Measurements from ENCODE around the gene RBMX.

Gene RBMX

DNA sequence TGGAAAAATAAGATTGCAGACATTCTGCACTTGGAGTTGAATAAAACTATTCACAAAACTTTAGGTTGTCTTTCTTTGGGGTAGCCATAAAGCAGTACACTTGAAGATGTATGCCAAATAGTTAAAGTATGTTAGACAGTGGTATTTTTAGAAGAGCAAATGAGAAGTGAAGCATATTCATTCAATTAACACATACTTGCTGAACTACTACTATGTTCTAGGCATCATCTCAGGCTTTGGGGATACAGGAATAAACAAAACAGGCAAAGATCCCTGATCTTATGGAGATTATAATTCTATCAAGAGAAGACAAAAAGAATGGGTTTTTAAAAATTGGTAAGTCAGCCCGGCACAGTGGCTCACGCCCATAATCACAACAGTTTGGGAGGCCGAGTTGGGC is 29.0 kb downstream of the RBMX start:
- Histone ChIP-seq H4K20me1 (0 out of 2 replicates have a peak, but pooled peaks cover 17% of the 10 kb centered on the region), H3K27ac (no peak overlapping the region), H3K4me2 (no peak overlapping the region), H3K4me1 (no peaks in the 10 kb centered on the region), H3K4me3 (no peak overlapping the region), H3K9ac (no peak overlapping the region), H3K36me3 (peaks cover 40% of the 10 kb centered on the region), H3K27me3 (peaks cover 36% of the 10 kb centered on the region), H3K9me3 (no peaks in the 10 kb centered on the region)
- TF ChIP-seq Cebpa-rat (IDR thresholded peaks at IDR 0.05), result no peak

DNA sequence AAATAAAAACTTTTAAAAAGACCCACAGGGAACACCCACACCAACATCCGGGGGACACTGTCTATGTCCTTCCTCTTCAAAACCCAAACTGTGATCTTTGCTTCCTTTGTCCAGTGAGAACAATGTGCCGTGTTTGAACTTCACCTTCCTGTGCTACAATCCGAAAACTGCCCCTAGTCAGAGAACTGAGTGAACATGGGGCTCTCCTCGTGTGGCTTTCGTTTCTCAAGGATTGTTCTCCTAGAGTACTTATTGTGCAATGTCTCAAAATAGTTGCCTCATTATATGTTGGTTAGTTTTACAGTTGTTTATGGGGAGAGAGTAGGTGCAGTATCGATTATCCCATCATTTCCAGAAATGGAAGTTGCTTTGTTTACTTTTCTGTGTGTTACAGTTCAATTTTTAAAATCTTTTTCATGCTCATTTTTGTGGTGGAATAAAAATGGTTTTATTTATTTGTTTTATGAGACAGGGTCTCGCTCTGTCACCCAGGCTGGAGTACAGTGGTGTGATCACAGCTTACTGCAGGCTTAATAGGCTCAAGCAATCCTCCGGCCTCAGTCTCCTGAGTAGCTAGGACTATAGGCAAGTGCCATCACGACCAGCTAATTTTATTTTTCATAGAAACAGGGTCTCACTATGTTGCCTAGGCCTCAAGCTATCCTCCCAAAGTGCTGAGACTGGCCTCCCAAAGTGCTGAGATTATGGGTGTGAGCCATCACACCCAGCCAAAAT is 29.9 kb downstream of the RBMX start:
- Histone ChIP-seq H3K27me3 (peaks cover 36% of the 10 kb centered on the region), H3K27ac (no peak overlapping the region), H4K20me1 (0 out of 2 replicates have a peak, but pooled peaks cover 8% of the 10 kb centered on the region), H3K9ac (no peak overlapping the region), H3K9me3 (no peaks in the 10 kb centered on the region), H3K4me2 (no peak overlapping the region), H3K36me3 (peaks cover 41% of the 10 kb centered on the region), H3K4me3 (no peak overlapping the region), H3K4me1 (no peaks in the 10 kb centered on the region)
- TF ChIP-seq Cebpa-rat (IDR thresholded peaks at IDR 0.05), result no peak

DNA sequence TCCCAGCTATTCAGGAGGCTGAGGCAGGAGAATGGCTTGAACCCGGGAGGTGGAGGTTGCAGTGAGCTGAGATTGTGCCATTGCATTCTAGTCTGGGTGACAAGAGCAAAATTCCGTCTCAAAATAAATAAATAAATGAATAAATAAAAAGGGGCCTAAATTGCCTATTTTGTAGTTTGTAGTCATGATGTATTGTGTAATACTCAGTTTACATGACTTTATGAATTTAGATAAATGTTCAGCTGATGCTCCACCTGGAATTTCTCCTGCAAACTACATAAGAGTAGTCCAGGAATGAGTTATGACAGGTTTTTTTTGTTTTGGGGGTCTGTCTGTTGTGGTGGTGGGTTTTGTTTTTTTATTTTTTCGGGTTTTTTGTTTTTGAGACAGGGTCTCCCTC is 31.1 kb downstream of the RBMX start:
- Histone ChIP-seq H3K4me3 (no peak overlapping the region), H3K9me3 (no peaks in the 10 kb centered on the region), H3K27ac (no peak overlapping the region), H3K9ac (no peak overlapping the region), H3K4me2 (no peak overlapping the region), H4K20me1 (0 out of 2 replicates have a peak, but pooled peaks cover 6% of the 10 kb centered on the region), H3K36me3 (peaks cover 47% of the 10 kb centered on the region), H3K4me1 (no peaks in the 10 kb centered on the region), H3K27me3 (peaks cover 40% of the 10 kb centered on the region)
- TF ChIP-seq Cebpa-rat (IDR thresholded peaks at IDR 0.05), result no peak

DNA sequence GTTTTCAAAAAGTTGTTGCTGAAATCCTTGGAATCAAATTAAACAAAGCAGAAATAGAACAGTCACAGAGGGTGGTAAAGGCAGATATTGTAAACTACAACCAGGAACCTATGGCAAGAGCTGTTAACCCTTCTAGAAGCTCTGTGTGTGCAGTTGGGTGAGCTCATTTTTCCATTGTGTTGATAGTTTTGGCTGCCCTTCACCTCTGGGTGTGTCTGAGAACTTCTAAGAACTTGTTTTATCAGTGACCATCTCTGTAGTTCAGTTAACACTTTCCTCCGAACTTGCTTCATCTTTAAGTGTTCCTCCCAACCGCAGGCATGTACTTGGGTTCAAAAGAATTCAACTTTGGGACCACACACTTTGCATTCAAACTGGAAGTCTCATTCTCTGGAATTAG is 32.7 kb downstream of the RBMX start:
- Histone ChIP-seq H3K27ac (no peak overlapping the region), H3K27me3 (peaks cover 34% of the 10 kb centered on the region), H3K9me3 (no peaks in the 10 kb centered on the region), H3K9ac (no peak overlapping the region), H3K4me2 (no peak overlapping the region), H3K36me3 (peaks cover 40% of the 10 kb centered on the region), H3K4me1 (no peaks in the 10 kb centered on the region), H3K4me3 (no peak overlapping the region), H4K20me1 (no peaks in the 10 kb centered on the region)
- TF ChIP-seq Cebpa-rat (IDR thresholded peaks at IDR 0.05), result no peak

DNA sequence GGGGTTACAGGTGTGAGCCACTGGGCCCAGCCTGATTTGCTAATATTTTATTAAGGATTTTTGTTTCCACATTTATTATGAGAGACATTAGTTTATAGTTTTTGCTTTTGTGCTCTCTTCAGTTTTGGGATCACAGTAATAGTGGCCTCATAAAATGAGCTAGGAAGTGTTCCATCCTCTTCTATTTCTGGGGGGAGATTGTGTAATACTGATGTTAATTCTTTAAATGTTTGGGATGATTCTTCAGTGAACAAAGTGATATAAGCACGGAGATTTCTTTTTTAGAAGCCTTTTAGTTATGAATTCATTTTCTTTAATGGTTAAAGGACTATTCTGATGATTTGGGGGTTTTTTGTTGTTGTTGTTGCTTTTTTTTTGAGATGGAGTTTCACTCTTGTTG is 41.3 kb downstream of the RBMX start:
- Histone ChIP-seq H3K36me3 (peaks cover 11% of the 10 kb centered on the region; the same call in 1 of the 2 replicates), H3K9me3 (no peaks in the 10 kb centered on the region), H3K4me1 (no peaks in the 10 kb centered on the region), H3K4me3 (no peak overlapping the region), H3K27me3 (peaks cover 29% of the 10 kb centered on the region), H3K27ac (no peak overlapping the region), H3K4me2 (no peak overlapping the region), H4K20me1 (no peaks in the 10 kb centered on the region), H3K9ac (no peak overlapping the region)
- no peak for TF ChIP-seq Cebpa-rat (IDR thresholded peaks at IDR 0.05)

DNA sequence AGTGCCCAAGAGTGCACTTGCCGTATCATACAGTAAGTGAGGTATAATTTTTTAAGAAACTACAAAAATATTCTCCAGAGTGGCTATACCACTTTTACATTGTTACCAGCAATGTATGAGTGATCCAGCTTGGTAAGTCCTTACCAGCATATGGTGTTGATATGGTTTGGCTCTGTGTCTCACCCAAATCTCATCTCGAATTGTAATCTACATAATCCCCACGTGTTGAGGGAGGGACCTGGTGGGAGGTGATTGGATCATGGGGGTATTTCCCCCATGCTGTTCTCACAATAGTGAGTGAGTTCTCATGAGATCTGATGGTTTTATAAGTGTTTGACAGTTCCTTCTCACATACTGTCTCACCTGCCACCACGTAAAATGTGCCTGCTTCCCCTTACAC is 44.8 kb downstream of the RBMX start:
- H3K4me3 ChIP-seq, result no peak overlapping the region
- H3K27ac ChIP-seq, result no peak overlapping the region
- H4K20me1 ChIP-seq, result no peaks in the 10 kb centered on the region
- H3K4me1 ChIP-seq, result no peaks in the 10 kb centered on the region
- H3K9me3 ChIP-seq, result no peaks in the 10 kb centered on the region
- H3K9ac ChIP-seq, result no peak overlapping the region
- no peak overlapping the region for H3K4me2 ChIP-seq
- TF ChIP-seq Cebpa-rat (IDR thresholded peaks at IDR 0.05), result no peak
- H3K27me3 ChIP-seq, result peaks cover 39% of the 10 kb centered on the region
- no peaks in the 10 kb centered on the region for H3K36me3 ChIP-seq

DNA sequence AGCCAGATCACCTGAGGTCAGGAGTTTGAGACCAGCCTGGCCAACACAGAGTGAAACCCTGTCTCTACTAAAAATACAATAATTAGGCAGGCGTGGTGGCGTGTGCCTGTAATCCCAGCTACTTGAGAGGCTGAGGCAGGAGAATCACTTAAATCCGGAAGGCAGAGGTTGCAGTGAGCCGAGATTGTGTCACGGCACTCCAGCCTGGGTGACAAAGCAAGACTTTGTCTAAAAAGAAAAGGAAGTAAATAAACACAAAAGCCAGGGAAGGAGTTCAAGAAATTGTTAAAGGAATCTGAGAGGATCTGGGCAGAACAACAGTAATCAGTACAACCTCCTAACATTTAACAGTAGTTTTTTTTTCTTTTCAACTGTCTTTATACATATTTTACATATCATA is 51.1 kb downstream of the RBMX start:
- H3K27me3 ChIP-seq, result peaks cover 45% of the 10 kb centered on the region
- 0 out of 2 replicates have a peak overlapping the region, but pooled peaks have one; percentile 40 for H3K4me2 ChIP-seq
- H3K36me3 ChIP-seq, result no peaks in the 10 kb centered on the region
- no peak for TF ChIP-seq Cebpa-rat (IDR thresholded peaks at IDR 0.05)
- no peak overlapping the region for H3K4me3 ChIP-seq
- H3K9ac ChIP-seq, result no peak overlapping the region
- H3K4me1 ChIP-seq, result peaks cover 11% of the 10 kb centered on the region
- H3K9me3 ChIP-seq, result no peaks in the 10 kb centered on the region
- H4K20me1 ChIP-seq, result no peaks in the 10 kb centered on the region
- no peak overlapping the region for H3K27ac ChIP-seq

DNA sequence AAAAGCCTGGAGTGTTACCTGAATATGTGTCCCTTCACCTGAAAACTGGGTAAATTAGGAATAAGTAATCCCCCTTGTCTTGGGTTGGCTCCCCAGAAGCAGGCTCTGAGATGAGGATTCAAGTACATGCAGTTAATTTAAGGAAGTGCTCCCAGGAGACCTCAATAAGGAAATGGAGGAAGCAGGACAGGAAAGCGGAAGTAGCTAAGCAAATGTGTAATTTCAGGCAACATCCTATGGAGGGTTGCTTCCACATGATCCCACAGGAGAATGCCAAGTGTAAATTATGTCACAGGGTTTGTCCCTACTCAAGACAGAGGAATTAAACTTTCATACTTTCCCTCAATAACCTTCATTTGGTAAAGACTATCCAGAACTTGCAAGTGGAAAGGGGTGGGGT is 51.7 kb downstream of the RBMX start:
- Histone ChIP-seq H3K9me3 (no peaks in the 10 kb centered on the region), H3K4me1 (peaks cover 11% of the 10 kb centered on the region), H3K9ac (no peak overlapping the region), H3K4me3 (no peak overlapping the region), H3K27me3 (peaks cover 45% of the 10 kb centered on the region), H3K36me3 (no peaks in the 10 kb centered on the region), H3K27ac (no peak overlapping the region), H3K4me2 (peak overlapping the region; percentile 40), H4K20me1 (no peaks in the 10 kb centered on the region)
- no peak for TF ChIP-seq Cebpa-rat (IDR thresholded peaks at IDR 0.05)

DNA sequence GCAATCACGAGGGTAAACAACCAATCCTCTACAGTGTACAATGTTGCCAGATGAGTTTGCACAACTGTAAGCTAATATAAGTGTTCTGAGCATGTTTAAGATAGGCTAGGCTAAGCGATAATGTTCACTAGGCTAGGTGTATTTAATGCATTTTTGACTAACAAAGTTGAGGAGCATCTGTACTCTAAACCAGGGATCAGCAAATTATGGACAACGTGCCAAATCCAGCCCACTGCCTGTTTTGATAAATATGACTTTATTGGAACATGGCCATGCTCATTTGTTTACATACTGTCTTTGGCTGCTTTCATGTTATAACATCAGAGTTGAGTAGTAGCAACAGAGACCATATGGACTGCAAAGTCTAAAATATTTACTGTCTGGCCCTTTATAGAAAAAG is 53.5 kb downstream of the RBMX start:
- no peak overlapping the region for H3K27ac ChIP-seq
- peaks cover 11% of the 10 kb centered on the region for H3K4me1 ChIP-seq
- H3K27me3 ChIP-seq, result peaks cover 51% of the 10 kb centered on the region
- H4K20me1 ChIP-seq, result no peaks in the 10 kb centered on the region
- no peak for TF ChIP-seq Cebpa-rat (IDR thresholded peaks at IDR 0.05)
- no peak overlapping the region for H3K9ac ChIP-seq
- H3K4me3 ChIP-seq, result no peak overlapping the region
- H3K36me3 ChIP-seq, result no peaks in the 10 kb centered on the region
- no peak overlapping the region for H3K4me2 ChIP-seq
- H3K9me3 ChIP-seq, result no peaks in the 10 kb centered on the region

DNA sequence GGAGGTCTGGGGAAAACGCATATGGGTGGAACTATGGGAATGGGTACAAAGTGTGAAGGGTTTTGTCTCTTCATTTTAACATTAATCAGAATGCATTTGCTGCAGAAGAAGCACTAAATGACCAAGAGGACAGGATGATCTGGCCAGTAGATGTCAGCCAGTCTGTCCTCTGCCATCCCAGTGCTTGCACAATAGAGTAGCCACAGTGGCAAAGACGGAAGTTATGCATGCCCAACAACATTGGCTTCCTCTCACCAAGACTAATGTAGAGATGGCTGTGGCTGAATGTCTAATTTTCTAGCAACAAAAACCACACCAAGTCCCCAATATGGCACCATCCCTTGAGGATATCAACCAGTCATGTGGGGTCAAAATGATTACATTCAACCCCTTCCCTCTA is 54.8 kb downstream of the RBMX start:
- Histone ChIP-seq H3K27ac (no peak overlapping the region), H3K4me2 (no peak overlapping the region), H3K4me3 (no peak overlapping the region), H3K9me3 (no peaks in the 10 kb centered on the region), H3K27me3 (peaks cover 55% of the 10 kb centered on the region), H3K4me1 (peaks cover 11% of the 10 kb centered on the region), H3K9ac (no peak overlapping the region), H4K20me1 (no peaks in the 10 kb centered on the region; the same call in 1 of the 2 replicates), H3K36me3 (no peaks in the 10 kb centered on the region; the same call in 1 of the 2 replicates)
- no peak for TF ChIP-seq Cebpa-rat (IDR thresholded peaks at IDR 0.05)
